Karpas-422 (cell line): Measurements from ENCODE around the gene DSCAML1. TPM values are rescaled to one million over a fixed set of nuclear protein-coding genes. Genes with fewer than 3 reads are reported as not detected.
"Not testable (repeated sequence)": the region's sequence is repeated elsewhere in the genome, so short reads cannot be mapped to it uniquely, and the experiment has no call there.

Experiments used
- DNase-seq: peaks from one replicate; pipeline ENCODE4 v3.0.0-alpha.2; 2015
- H2AFZ ChIP-seq: fragments of 200-600 bp; sonication (generic); 2 replicates; pipeline ENCODE4 v1.6.1; 2014; ENCODE audit warnings: antibody characterized with exemption, low read length, mixed read lengths
- H3K27ac ChIP-seq: fragments of 200-600 bp; sonication (generic); 2 replicates; pipeline ENCODE4 v1.5.1; 2014; ENCODE audit warnings: mild to moderate bottlenecking, low read length, moderate library complexity
- H3K27me3 ChIP-seq: fragments of 200-600 bp; sonication (generic); 2 replicates; pipeline ENCODE4 v1.6.1; 2014; ENCODE audit warnings: low read length, mixed read lengths
- H3K36me3 ChIP-seq: fragments of 200-600 bp; sonication (generic); 2 replicates; pipeline ENCODE4 v1.6.1; 2014; ENCODE audit warnings: low read length, mixed read lengths; ENCODE audit not compliant: insufficient read depth
- H3K4me1 ChIP-seq: fragments of 200-600 bp; sonication (generic); 2 replicates; pipeline ENCODE4 v1.6.1; 2014; ENCODE audit warnings: mild to moderate bottlenecking, low read length, mixed read lengths
- H3K4me2 ChIP-seq: fragments of 200-600 bp; sonication (generic); 2 replicates; pipeline ENCODE4 v1.6.1; 2014; ENCODE audit warnings: low read length, low read depth, mild to moderate bottlenecking; ENCODE audit not compliant: poor library complexity, severe bottlenecking
- H3K4me3 ChIP-seq: fragments of 200-600 bp; sonication (generic); 2 replicates; pipeline ENCODE4 v1.5.1; 2014; ENCODE audit warnings: mild to moderate bottlenecking, antibody characterized with exemption, low read length, mixed read lengths
- H3K79me2 ChIP-seq: fragments of 200-600 bp; sonication (generic); 2 replicates; pipeline ENCODE4 v1.6.1; 2014; ENCODE audit warnings: mild to moderate bottlenecking, low read length, mixed read lengths
- H3K9ac ChIP-seq: fragments of 200-600 bp; sonication (generic); 2 replicates; pipeline ENCODE4 v1.6.0; 2014; ENCODE audit warnings: low read length
- H3K9me2 ChIP-seq: fragments of 200-600 bp; sonication (generic), shearing (Covaris generic); replicated peaks from 2 replicates; pipeline ENCODE4 v1.6.0; 2014; ENCODE audit warnings: mild to moderate bottlenecking, low read length, moderate library complexity; ENCODE audit not compliant: insufficient read depth
- H3K9me3 ChIP-seq: fragments of 300-700, 200-600 bp; sonication (generic); 2 replicates; pipeline ENCODE4 v1.6.1; 2014; ENCODE audit warnings: low read length, mixed read lengths
- H4K20me1 ChIP-seq: fragments of 200-600 bp; sonication (generic); 2 replicates; pipeline ENCODE4 v1.6.1; 2014; ENCODE audit warnings: mild to moderate bottlenecking, antibody characterized with exemption, low read length, low read depth; ENCODE audit not compliant: insufficient read depth
- total RNA-seq: library from RNA; depleted of rRNA; stranded (reverse); fragments of >200 nt; shearing (Covaris generic); gene quantifications from 2 replicates; pipeline ENCODE4 v1.2.3, GENCODE V29; 2014; ENCODE audit warnings: low replicate concordance

DSCAML1 gene
- total RNA-seq, 1 experiment from 2014 or later, result not detected

DNA sequence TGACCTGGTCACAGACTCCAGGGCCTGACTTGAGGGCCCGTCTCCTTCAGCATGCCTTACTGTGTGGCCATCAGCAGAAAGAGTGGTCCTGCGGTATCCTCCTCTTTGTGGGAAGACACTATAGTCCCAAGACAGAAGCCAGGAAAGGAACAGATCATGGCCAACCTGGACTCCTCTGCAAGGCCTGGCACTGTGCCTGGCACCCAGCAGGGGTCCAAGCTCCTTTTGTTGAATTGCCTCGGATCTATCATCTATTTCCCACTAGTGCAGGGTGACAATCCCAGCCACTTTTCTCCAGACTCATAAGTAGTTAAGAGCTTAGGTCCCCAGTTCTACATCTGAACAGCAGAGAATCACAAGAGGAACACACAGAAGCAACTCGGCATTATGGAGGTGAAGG is 27.0 kb downstream of the DSCAML1 start:
- H3K4me2 ChIP-seq, result no peak overlapping the region
- DNase-seq, result no peak
- H3K4me1 ChIP-seq, result no peaks in the 10 kb centered on the region
- H2AFZ ChIP-seq, result no peak overlapping the region
- H3K27me3 ChIP-seq, result no peaks in the 10 kb centered on the region
- H3K9ac ChIP-seq, result no peak overlapping the region
- H3K4me3 ChIP-seq, result no peak overlapping the region
- no peaks in the 10 kb centered on the region for H3K9me3 ChIP-seq
- no peak overlapping the region for H3K27ac ChIP-seq
- H3K36me3 ChIP-seq, result no peaks in the 10 kb centered on the region
- H4K20me1 ChIP-seq, result no peaks in the 10 kb centered on the region
- H3K9me2 ChIP-seq, result no peaks in the 10 kb centered on the region
- no peaks in the 10 kb centered on the region for H3K79me2 ChIP-seq

DNA sequence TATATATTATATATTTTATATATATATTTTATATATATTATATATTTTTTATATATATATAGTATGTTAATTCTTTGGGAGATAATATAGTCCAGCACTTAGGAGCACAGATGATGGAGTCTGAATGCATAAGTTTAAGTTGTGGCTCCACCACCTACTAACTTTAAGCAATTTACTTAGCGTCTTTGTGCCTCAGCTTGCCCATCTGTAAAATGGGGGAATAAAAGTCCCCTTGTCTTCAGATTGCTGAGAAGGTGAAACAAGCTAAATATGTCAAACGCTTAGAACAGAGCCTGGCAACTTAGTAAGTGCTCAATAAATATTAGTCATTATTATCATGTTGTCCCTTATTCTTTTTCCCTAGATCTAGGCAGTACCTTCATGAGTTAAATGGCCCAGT is 27.5 kb downstream of the DSCAML1 start:
- no peaks in the 10 kb centered on the region for H3K36me3 ChIP-seq
- H3K9ac ChIP-seq, result no peak overlapping the region
- no peaks in the 10 kb centered on the region for H3K79me2 ChIP-seq
- H3K4me2 ChIP-seq, result no peak overlapping the region
- H3K27ac ChIP-seq, result no peak overlapping the region
- no peaks in the 10 kb centered on the region for H3K9me2 ChIP-seq
- no peaks in the 10 kb centered on the region for H3K9me3 ChIP-seq
- no peak overlapping the region for H2AFZ ChIP-seq
- H3K27me3 ChIP-seq, result no peaks in the 10 kb centered on the region
- no peak for DNase-seq
- no peaks in the 10 kb centered on the region for H3K4me1 ChIP-seq
- no peaks in the 10 kb centered on the region for H4K20me1 ChIP-seq
- no peak overlapping the region for H3K4me3 ChIP-seq

- Histone ChIP-seq H3K27me3 (no peaks in the 10 kb centered on the region), H3K4me2 (no peak overlapping the region), H3K36me3 (no peaks in the 10 kb centered on the region), H3K4me1 (no peaks in the 10 kb centered on the region), H4K20me1 (no peaks in the 10 kb centered on the region), H2AFZ (no peak overlapping the region), H3K4me3 (no peak overlapping the region), H3K9me2 (no peaks in the 10 kb centered on the region), H3K79me2 (no peaks in the 10 kb centered on the region), H3K27ac (no peak overlapping the region), H3K9ac (no peak overlapping the region), H3K9me3 (no peaks in the 10 kb centered on the region)
- no peak for DNase-seq
Measured at GRCh38 chr11:117768506-117768905, 28.5 kb downstream of the DSCAML1 start.

- H3K4me2 ChIP-seq, result no peak overlapping the region
- no peak overlapping the region for H3K27ac ChIP-seq
- H3K9ac ChIP-seq, result no peak overlapping the region
- H4K20me1 ChIP-seq, result no peaks in the 10 kb centered on the region
- no peaks in the 10 kb centered on the region for H3K9me2 ChIP-seq
- H3K4me3 ChIP-seq, result no peak overlapping the region
- H3K4me1 ChIP-seq, result no peaks in the 10 kb centered on the region
- DNase-seq, result no peak
- no peaks in the 10 kb centered on the region for H3K36me3 ChIP-seq
- H3K9me3 ChIP-seq, result no peaks in the 10 kb centered on the region
- no peak overlapping the region for H2AFZ ChIP-seq
- no peaks in the 10 kb centered on the region for H3K79me2 ChIP-seq
- no peaks in the 10 kb centered on the region for H3K27me3 ChIP-seq
Measured at GRCh38 chr11:117767071-117767470, 29.9 kb downstream of the DSCAML1 start.

- Histone ChIP-seq H3K9ac (no peak overlapping the region), H3K27me3 (no peaks in the 10 kb centered on the region), H3K27ac (no peak overlapping the region), H4K20me1 (no peaks in the 10 kb centered on the region), H3K4me3 (no peak overlapping the region), H3K9me2 (no peaks in the 10 kb centered on the region), H2AFZ (no peak overlapping the region), H3K36me3 (no peaks in the 10 kb centered on the region), H3K79me2 (no peaks in the 10 kb centered on the region), H3K4me2 (no peak overlapping the region), H3K4me1 (no peaks in the 10 kb centered on the region), H3K9me3 (no peaks in the 10 kb centered on the region)
- DNase-seq, result no peak
Measured at GRCh38 chr11:117766576-117766975, 30.4 kb downstream of the DSCAML1 start.

GRCh38 chr11:117766026-117766425 is 31.0 kb downstream of the DSCAML1 start:
- H3K27ac ChIP-seq, result no peak overlapping the region
- H3K9me3 ChIP-seq, result no peaks in the 10 kb centered on the region
- H3K4me3 ChIP-seq, result no peak overlapping the region
- DNase-seq, result no peak
- H3K9ac ChIP-seq, result no peak overlapping the region
- H2AFZ ChIP-seq, result no peak overlapping the region
- no peaks in the 10 kb centered on the region for H3K27me3 ChIP-seq
- no peaks in the 10 kb centered on the region for H3K36me3 ChIP-seq
- H3K4me2 ChIP-seq, result no peak overlapping the region
- no peaks in the 10 kb centered on the region for H4K20me1 ChIP-seq
- H3K4me1 ChIP-seq, result no peaks in the 10 kb centered on the region
- no peaks in the 10 kb centered on the region for H3K79me2 ChIP-seq
- H3K9me2 ChIP-seq, result no peaks in the 10 kb centered on the region

- DNase-seq, result no peak
- Histone ChIP-seq H4K20me1 (no peaks in the 10 kb centered on the region), H3K9ac (no peak overlapping the region), H3K27ac (no peak overlapping the region), H3K36me3 (no peaks in the 10 kb centered on the region), H3K9me2 (no peaks in the 10 kb centered on the region), H3K79me2 (no peaks in the 10 kb centered on the region), H3K27me3 (no peaks in the 10 kb centered on the region), H3K4me2 (no peak overlapping the region), H3K4me1 (no peaks in the 10 kb centered on the region), H3K9me3 (no peaks in the 10 kb centered on the region), H2AFZ (no peak overlapping the region), H3K4me3 (no peak overlapping the region)
Measured at GRCh38 chr11:117765068-117765467, 31.9 kb downstream of the DSCAML1 start.

- not testable (repeated sequence) for H3K9ac ChIP-seq, H3K36me3 ChIP-seq, H3K4me2 ChIP-seq, H4K20me1 ChIP-seq, H3K9me3 ChIP-seq, H3K27ac ChIP-seq, H3K4me3 ChIP-seq, H2AFZ ChIP-seq, H3K79me2 ChIP-seq, H3K27me3 ChIP-seq, H3K4me1 ChIP-seq, H3K9me2 ChIP-seq, DNase-seq
Measured at GRCh38 chr11:117763465-117763864, 33.6 kb downstream of the DSCAML1 start.

DNA sequence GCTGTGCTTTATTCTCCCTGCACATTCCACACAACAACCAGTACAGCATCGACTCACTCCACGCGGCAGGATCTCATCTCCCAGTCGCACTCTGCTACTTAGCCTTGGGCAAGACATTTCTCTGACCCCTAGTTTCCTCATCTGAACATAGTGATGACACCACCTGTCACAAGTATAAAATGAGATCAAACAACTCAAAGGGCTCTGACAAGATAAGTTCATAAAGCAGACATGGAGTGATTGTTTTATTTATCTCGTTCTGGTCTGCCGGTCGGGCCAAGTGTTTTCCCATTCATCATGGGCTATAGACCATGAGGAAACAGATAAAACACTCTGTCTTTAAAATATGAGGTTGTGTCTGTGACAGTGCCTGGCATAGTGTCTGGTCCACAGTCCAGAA is 35.0 kb downstream of the DSCAML1 start:
- Histone ChIP-seq H3K9me3 (no peaks in the 10 kb centered on the region), H3K27ac (no peak overlapping the region), H3K9ac (no peak overlapping the region), H3K36me3 (no peaks in the 10 kb centered on the region), H3K4me2 (no peak overlapping the region), H3K27me3 (no peaks in the 10 kb centered on the region), H4K20me1 (no peaks in the 10 kb centered on the region), H3K79me2 (no peaks in the 10 kb centered on the region), H3K4me1 (no peaks in the 10 kb centered on the region), H3K4me3 (no peak overlapping the region), H2AFZ (no peak overlapping the region), H3K9me2 (no peaks in the 10 kb centered on the region)
- no peak for DNase-seq
